ENCODE measurements around the gene NDST3.
"Not testable (repeated sequence)": the region's sequence is repeated elsewhere in the genome, so short reads cannot be mapped to it uniquely, and the experiment has no call there.

DNA sequence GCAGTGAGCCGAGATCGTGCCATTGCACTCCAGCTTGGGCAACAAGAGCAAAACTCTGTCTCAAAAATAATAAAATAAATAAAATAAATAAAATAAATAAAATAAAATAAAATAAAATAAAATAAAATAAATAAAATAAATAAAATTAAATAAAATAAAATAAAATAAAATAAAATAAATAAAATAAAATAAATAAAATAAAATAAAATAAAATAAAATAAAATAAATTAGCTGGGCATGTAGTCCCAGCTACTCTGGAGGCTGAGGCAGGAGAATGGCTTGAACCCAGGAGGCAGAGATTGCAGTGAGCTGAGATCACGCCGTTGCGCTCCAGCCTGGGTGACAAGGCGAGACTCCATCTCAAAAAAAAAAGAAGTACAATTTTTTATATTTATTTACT, 265.3 kb downstream of the NDST3 start:
- TF ChIP-seq, protein P1, sequence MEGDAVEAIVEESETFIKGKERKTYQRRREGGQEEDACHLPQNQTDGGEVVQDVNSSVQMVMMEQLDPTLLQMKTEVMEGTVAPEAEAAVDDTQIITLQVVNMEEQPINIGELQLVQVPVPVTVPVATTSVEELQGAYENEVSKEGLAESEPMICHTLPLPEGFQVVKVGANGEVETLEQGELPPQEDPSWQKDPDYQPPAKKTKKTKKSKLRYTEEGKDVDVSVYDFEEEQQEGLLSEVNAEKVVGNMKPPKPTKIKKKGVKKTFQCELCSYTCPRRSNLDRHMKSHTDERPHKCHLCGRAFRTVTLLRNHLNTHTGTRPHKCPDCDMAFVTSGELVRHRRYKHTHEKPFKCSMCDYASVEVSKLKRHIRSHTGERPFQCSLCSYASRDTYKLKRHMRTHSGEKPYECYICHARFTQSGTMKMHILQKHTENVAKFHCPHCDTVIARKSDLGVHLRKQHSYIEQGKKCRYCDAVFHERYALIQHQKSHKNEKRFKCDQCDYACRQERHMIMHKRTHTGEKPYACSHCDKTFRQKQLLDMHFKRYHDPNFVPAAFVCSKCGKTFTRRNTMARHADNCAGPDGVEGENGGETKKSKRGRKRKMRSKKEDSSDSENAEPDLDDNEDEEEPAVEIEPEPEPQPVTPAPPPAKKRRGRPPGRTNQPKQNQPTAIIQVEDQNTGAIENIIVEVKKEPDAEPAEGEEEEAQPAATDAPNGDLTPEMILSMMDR (IDR thresholded peaks at IDR 0.05) = not testable (repeated sequence)
- not testable (repeated sequence) for TF ChIP-seq POLR2A (IDR thresholded peaks at IDR 0.05)

All from adrenal gland (tissue), 5 donors.